Tongue (tissue), 2 donors: Measurements from ENCODE around the gene CACNA2D4. TPM values are rescaled to one million over a fixed set of nuclear protein-coding genes. Genes with fewer than 3 reads are reported as not detected.

ENCODE experiments used
- DNase-seq: peaks from one replicate; pipeline ENCODE4 v3.0.0-alpha.2; 2015
- total RNA-seq: library from RNA; depleted of rRNA; stranded (reverse); fragments of >200 nt; gene quantifications from one replicate; pipeline ENCODE4 v1.2.3, GENCODE V29; 2014

Gene CACNA2D4
- total RNA-seq, 1 donor from 2014 or later = 3.2 TPM

- DNase-seq = peak; percentile 27
These were observed 117.8 kb downstream of the CACNA2D4 start for GRCh38 chr12:1800401-1801302.

DNA sequence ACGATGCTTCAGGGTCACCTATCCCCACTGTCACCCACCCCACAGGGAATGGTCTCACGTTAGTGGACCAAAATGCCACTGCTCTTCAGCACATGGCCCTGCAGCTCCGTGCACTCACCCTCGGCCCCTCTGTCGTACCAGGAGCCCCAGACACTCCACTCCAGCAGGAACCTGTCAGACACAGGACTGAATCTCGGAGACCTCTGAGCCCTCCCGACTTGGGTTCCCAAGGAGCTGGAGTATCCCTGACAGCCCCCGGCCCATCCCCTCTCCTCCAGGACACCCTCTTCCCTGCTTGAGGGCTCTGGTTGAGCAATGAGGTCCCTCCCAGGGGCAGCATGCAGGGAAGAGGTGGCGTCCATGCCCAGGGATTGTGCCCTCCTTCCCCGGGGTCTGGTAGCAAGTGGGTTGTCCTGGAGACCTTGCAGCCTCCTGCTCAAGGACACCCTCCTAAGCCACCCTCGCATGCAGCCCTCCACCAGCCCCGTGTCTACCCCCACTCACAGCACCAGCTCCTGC, 118.5 kb downstream of the CACNA2D4 start:
- no peak for DNase-seq

DNA sequence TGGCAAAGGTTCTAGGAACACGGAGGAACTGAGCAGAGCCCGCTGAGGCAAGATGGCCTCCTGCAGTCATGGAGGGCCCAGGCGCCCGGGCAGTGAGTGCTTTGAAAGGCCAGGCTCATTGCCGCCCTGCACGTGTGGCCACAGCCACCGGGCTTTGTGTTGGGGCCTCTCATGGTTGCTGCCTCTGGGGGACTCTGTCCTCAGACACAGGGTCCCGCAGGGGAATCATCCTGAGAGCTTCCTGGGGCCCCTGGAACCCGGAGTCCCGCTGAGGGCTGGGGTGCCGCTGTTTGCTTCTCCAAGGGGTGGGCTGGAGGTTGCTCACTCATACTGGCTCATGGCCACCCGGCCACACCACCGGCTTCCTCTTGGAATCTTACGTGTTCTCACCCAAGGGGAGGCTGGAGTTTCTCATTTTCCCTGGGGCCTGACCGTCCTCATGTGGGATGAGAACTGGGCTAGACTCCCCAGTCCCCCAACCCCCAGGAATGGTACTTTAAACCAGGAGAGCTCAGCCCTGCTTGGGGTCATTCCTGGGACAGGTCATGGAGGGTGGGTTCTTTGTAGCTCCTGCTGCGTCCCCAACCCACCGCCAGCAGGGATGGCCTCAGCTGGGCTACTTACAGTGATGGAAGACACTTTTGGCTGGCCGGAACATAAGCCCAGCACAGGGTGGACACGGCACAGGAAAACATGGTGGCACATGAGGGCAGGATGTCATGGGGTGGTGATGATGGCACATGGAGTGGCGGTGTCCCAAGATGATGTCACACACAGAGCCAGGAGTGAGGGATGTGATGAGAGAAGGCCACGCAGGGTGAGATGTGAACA, 119.2 kb downstream of the CACNA2D4 start:
- no peak for DNase-seq

DNA sequence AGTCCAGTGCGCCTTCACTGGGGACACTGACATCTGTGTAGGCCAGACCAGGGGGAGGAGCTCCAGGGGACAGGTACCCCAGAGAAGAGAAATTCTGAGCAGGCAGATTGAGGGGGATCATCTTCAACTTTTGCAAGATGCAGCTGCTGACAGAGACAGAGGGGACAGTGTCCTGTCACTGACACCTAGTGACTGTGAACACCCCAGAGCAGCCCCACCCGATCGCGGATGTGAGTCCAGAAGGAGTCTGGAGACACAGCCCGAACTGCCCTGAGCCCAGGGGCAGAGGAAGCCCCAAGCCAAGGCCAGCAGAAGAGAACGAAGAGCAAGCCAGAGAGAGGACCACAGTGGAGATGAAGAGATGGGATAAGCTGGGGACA, 119.8 kb downstream of the CACNA2D4 start:
- no peak for DNase-seq

- DNase-seq = no peak
These were observed 120.3 kb downstream of the CACNA2D4 start for GRCh38 chr12:1797991-1798640.

DNA sequence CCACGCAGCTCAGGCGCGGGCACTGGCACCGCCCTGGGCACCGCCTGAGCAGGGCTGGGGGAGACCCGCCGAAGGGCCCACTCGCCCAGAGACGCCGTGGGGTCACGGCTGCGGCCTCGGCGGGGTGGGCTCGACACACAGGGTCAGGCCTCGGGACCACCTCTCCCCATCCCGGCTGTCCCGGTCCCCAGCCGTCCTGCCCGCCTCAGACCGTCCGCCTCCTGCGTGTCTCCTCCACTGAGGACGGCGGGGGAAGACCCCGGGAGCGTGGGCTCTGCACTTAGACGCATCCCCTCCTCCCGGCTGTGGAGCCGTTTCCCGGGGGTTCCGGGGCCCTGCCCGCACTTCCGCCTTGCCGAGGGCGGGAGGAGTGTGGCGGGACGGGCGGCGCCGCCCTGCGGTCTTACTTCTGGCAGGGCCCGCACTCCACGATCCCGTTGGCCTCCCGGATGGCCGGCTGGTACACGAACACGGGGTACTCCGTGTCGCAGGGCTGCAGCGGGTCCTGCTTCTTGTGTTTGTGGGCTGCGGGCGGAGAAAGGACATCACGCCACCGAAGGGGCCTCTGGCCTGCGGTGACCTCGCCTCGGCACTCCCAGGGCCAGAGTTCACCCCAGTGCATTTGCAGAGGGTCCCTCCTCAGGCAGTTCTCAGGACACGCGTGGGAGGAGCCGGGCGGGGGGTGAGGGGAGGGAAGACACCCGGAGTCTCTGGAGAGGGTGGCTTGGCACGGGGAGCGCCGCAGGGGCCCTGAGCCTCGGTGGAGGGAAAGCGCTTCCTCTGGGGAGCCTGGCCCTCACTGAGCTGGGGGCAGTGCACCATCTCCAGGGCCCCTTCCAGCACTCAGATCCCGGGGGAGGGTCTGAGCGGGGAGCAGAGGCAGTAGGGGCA, 121.2 kb downstream of the CACNA2D4 start:
- DNase-seq = peak; percentile 34

DNA sequence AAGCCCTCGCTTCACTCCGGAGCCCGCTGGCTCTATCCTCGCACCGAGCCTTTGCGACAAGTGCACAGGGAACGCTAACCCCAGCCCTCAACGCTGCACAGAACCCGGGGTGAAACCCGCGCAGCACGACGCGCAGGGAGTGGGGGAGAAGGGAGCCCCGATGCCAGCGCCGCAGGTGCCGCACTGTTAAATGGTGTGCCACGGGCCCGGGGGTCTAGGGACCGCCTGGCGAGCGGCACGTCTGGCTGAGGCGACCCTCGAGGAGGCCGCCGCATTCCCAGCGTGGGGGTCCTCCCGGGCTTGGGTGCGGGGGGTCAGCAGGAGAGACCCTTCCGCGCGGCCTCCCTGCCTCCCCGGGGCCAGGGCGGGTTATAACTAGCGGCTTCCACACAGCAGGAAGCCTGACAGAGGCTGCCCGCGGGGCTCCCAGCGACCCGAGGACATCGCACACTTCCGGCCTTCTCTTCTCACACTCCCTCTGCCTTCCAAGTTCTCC, 121.9 kb downstream of the CACNA2D4 start:
- peak; percentile 34 for DNase-seq

GRCh38 chr12:1795785-1796514, 122.5 kb downstream of the CACNA2D4 start:
- DNase-seq = peak; percentile 92

DNA sequence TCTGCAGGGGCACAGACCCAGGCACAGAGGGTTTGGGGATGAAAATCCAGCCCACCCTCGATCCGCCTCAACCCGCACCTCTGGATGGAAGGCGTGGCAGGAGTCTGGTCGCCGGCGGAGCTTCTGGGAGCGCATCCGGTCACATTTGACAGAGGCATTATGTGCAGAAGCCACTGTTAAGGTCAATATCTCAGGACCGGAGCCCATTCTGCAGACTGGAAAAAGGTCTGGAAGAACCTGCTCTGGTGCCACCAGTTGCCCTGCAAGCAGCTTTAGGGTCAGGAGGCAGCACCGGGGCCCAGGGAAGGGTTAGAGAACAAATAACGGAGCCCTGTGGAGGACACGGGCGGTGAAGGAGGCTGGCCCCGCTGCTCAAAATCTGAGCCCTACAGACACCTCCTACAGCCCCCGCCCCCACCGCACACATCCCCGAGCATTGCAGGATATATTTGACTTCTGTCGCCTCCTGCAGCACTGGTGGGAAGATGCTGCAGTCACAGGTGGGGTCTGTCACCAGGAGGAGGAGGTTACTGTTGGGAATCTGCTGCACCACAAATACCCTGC, 123.1 kb downstream of the CACNA2D4 start:
- DNase-seq = no peak

DNA sequence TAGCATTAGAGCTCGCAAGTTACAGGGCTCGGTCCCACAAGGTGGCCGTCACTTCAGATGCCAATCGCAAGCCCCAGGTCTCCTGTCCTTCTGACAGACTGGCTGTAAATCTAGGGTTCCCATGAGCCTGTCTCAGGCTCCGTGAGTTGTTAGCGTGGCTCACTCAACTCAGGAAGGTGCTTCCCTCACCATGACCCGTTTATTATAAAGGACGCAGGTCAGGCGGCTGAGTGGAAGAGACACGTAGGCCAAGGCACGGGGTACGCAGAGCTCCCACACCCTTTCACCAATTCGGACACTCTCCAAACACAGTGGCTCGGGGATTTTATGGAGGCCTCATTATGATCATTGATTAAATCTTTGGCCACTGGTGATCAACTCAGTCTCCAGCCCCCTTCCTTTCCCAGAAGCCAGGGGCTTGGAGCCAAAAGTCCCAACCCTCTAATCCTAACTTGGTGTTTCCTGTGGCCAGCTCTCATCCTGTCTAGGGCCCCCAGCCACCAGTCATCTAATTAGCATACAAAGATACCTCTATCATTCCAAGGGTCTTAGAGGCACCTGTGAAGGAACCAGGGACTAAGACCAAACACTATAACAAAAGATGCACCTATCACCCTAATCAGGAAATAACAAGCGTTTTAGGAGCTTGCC, 123.9 kb downstream of the CACNA2D4 start:
- no peak for DNase-seq

GRCh38 chr12:1793426-1794210, 124.8 kb downstream of the CACNA2D4 start:
- no peak for DNase-seq

DNA sequence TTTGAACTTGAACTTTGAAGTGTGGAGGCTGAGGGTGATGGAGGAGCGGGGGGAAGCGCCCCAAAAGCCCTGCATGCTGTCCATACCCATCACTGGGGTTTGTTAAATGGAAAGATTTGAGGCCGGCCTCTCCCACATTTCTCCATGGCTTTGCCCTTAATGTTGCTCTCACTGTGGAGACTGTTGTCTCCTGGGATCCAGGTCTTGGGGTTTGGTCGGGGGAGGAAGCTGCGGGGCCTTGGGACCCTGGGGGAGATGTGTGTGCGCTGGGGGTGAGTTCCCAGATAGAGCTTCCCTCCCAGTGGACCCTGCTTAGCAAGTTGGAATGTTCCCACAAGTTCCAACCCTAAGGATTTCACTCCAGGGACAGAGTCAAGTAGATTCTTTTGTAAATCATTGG, 126.0 kb downstream of the CACNA2D4 start:
- DNase-seq = no peak

DNA sequence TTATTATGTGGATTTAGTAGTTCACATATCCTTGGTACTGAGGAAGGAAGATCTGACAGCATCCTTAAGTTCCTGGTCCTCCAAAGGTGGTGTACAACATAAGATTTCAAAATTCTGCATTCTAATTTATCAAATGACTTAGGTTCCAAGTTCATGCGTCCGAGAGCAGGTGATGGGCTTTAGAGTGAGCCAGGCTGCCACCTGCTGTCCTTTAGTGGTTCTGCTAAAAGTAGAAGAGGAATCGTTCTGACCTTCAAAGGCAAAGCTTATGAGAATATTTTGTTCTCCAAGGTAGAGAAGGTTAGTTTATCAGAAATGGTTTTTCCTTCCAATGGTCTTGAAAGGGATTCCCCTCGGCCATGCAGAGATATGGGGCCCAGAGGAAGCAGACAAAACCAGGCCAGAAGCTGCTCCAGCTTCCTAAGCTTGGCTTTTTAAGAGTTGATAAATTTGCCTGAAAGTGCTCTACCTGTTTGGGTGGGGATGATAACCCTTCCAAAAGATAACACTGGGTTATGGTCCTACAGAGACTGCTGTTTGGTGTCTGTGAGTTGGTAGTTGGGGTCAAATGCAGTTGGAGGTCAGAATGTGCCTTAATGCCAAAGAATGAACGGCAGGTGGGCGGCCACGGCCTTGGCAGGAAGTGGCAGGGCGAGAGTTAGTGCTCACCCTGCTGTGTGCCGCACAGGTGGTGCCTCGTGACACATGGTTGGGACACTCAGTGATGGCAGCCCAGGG, 127.2 kb downstream of the CACNA2D4 start:
- DNase-seq = peak; percentile 84

- no peak for DNase-seq
These were observed 128.0 kb downstream of the CACNA2D4 start for GRCh38 chr12:1790444-1790843.

DNA sequence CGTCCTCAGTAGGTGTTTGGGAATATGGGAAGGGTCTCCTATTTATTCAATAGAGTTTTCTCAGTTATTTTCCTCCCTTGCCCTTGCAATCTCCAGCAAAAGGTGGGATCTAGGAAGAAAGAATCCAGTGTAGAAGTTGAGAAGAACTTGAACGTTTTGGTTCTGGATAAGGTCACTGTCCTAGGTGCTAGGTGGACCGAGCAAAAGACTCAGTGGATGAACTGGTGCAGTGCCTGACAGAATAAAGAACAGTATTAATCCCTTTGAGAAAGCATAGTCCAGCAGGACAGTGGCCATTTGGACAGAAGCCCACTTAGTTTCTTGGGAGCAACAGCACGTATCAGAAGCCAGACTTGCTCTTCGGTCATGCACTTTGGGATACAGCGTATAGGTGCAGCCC, 130.7 kb downstream of the CACNA2D4 start:
- DNase-seq = no peak

GRCh38 chr12:1782215-1782614, 136.2 kb downstream of the CACNA2D4 start:
- DNase-seq = no peak

DNA sequence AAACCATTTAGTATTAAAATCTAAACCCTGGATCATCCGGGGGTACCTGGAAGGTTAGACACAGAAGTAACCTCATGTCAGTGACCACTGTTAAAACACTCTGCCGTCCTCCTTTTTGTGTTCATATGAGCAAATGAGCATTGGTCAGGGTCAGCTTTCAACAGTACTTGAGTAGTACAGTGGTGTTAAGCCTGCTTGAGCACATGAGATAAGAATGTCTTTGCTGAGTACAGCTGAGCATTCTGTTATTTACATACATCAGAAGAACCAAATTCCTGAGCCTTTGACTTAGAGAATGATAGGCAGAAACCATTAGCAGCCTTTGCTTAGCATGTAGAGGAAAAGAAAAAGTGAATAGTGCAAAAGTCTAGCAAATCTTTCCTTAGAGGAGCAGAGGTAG, 136.7 kb downstream of the CACNA2D4 start:
- peak; percentile 39 for DNase-seq

- peak; percentile 18 for DNase-seq
These were observed 138.7 kb downstream of the CACNA2D4 start for GRCh38 chr12:1779783-1780182.
